ENCODE data around the gene GPR153. TPM values are rescaled to one million over a fixed set of nuclear protein-coding genes. Genes with fewer than 3 reads are reported as not detected.

The GPR153 gene
- total RNA-seq, 4 donors from 2014 or later: 6.2 to 17.3 (median 11.7) TPM

DNA sequence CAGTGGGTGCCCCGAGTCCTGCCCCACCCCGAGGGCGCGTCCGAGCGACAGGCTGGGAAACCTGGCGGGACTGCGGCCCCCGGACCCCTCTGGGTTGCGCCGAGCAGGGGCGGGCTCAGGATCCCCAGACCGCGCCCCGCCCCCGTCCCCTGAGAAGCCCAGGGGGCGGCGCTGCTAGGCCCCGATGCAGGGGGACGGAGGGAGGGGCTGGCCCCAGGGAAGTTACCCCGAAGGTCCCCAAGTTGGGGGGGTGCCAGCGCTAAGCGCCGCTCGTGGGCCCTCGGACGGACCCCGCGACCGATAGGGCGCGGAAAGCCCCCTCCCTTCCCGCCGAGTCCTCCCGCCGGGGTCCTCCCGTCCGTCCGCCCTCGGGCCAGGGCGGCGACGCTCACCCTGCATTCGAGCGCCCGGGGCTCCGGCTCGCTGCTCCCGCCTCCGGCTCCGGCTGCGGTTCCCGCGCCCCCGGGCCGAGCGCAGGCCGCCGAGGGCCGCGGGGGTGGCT lies 414 bp downstream of the GPR153 start:
- intact Hi-C loops (cut with DNase I; ENCODE audit: low total_unique reads): no loop called here
- peak overlapping the region; percentile 46 for H3K4me3 ChIP-seq (ENCODE audit: low read depth, poor library complexity, severe bottlenecking)
- 3% methylated on average over 29 of the region's 61 CpGs; no CpG with 5 or more reads in 1 of the 2 donors for WGBS, 2 donors
- no peak for TF ChIP-seq POLR2A (IDR thresholded peaks at IDR 0.05)
- TF ChIP-seq, protein P1, sequence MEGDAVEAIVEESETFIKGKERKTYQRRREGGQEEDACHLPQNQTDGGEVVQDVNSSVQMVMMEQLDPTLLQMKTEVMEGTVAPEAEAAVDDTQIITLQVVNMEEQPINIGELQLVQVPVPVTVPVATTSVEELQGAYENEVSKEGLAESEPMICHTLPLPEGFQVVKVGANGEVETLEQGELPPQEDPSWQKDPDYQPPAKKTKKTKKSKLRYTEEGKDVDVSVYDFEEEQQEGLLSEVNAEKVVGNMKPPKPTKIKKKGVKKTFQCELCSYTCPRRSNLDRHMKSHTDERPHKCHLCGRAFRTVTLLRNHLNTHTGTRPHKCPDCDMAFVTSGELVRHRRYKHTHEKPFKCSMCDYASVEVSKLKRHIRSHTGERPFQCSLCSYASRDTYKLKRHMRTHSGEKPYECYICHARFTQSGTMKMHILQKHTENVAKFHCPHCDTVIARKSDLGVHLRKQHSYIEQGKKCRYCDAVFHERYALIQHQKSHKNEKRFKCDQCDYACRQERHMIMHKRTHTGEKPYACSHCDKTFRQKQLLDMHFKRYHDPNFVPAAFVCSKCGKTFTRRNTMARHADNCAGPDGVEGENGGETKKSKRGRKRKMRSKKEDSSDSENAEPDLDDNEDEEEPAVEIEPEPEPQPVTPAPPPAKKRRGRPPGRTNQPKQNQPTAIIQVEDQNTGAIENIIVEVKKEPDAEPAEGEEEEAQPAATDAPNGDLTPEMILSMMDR (IDR thresholded peaks at IDR 0.05): no peak
- no peak for DNase-seq (ENCODE audit: low spot score in 2 of 2)

- intact Hi-C loops (cut with DNase I; ENCODE audit: low total_unique reads): no loop called here
- H3K4me3 ChIP-seq (ENCODE audit: low read depth, poor library complexity, severe bottlenecking): peak overlapping the region; percentile 46
- 12 to 19% methylated on average over 9 to 12 of the region's 46 CpGs for WGBS, 2 donors
- no peak for TF ChIP-seq POLR2A (IDR thresholded peaks at IDR 0.05)
- TF ChIP-seq, protein P1 (IDR thresholded peaks at IDR 0.05): no peak
- peak; percentile 84 to 98 for DNase-seq (ENCODE audit: low spot score in 2 of 2)
Measured at GRCh38 chr1:6259491-6260362, 1.2 kb downstream of the GPR153 start.

DNA sequence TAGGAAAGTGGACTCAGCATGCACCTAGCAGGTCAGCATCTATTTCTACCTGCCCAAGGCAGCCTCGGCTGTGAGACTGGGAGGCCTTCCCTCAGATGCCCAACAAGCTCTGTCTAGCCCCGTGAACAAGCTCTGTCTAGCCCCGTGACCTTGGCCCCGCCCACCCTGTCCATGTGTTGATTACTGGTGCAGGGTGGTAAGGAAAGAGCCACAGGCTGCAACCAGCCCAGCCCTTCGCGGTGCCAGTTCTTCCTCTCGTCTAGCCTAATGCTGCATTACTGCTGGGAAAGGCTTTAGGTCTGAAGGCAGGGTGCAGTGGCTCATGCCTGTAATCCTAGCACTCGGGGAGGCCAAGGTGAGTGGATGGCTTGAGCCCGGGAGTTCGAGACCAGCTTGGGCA lies 2.2 kb downstream of the GPR153 start:
- no peak for TF ChIP-seq POLR2A (IDR thresholded peaks at IDR 0.05)
- TF ChIP-seq, protein P1 (IDR thresholded peaks at IDR 0.05): no peak
- DNase-seq (ENCODE audit: low spot score in 2 of 2): no peak
- H3K4me3 ChIP-seq (ENCODE audit: low read depth, poor library complexity, severe bottlenecking): no peak overlapping the region
- intact Hi-C loops (cut with DNase I; ENCODE audit: low total_unique reads): no loop called here
- WGBS, 2 donors: 49 to 55% methylated on average over 10 of the region's 10 CpGs

DNA sequence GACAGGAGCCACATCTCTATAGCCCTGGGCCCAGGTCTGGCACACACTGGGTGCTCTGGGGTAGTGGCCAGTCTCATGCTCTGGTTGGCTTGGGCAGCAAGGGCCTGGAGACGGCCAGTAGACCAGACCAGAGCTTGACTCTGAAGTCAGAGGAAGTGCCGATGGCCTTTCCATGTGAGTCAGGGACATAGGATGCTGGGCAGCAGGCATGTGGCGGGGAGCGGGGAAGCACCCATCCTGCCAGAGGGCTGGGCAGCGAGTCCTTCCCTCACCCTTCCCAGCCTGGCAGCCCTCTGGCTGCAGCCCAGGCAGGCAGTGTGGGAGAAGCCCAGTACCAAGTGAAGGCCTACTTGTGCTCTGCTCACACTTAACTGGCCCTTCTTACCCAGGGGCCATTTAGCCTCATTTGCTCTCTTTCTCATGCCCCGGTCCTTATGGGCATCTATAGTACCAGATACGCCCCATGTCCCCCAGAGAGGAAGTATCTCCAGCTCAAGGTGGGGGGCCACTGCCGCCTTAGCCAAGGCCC lies 3.3 kb downstream of the GPR153 start:
- WGBS, 2 donors: 86 to 89% methylated on average over 8 of the region's 8 CpGs
- H3K4me3 ChIP-seq (ENCODE audit: low read depth, poor library complexity, severe bottlenecking): no peak overlapping the region
- DNase-seq (ENCODE audit: low spot score in 2 of 2): no peak
- TF ChIP-seq, protein P1 (IDR thresholded peaks at IDR 0.05): no peak
- no peak for TF ChIP-seq POLR2A (IDR thresholded peaks at IDR 0.05)
- intact Hi-C loops (cut with DNase I; ENCODE audit: low total_unique reads): no loop called here

DNA sequence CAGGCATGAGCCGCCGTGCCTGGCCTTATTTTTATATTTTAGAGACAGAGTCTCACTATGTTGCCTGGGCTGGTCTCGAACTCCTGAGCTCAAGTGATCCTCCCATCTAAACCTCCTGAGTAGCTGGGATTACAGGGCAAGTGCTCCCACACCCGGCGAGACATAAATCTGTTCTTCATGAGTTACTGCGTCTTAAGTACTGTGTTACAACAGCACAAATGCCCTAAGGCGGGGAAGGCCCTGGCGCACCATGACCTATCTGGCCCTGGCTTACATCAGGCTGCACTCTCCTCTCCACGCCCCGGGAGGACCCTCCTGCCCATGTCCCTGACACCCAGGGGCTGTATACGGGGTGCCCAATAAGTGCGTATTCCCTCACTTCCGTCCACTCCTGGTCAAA lies 4.3 kb downstream of the GPR153 start:
- 56 to 74% methylated on average over 13 of the region's 13 CpGs for WGBS, 2 donors
- no peak for TF ChIP-seq POLR2A (IDR thresholded peaks at IDR 0.05)
- TF ChIP-seq, protein P1 (IDR thresholded peaks at IDR 0.05): no peak
- no peak overlapping the region for H3K4me3 ChIP-seq (ENCODE audit: low read depth, poor library complexity, severe bottlenecking)
- intact Hi-C loops (cut with DNase I; ENCODE audit: low total_unique reads): no loop called here
- no peak for DNase-seq (ENCODE audit: low spot score in 2 of 2)

Data from lower leg skin (tissue), 4 donors.